NCI-H748 treated with DMSO at 0.1 percent for 48 hours (cell line): ENCODE data around the gene ELMO3.

Experiments
- DNase-seq: peaks from one replicate; lab custom pipeline; 2025; lab: John Stamatoyannopoulos, UW

The ELMO3 gene

DNA sequence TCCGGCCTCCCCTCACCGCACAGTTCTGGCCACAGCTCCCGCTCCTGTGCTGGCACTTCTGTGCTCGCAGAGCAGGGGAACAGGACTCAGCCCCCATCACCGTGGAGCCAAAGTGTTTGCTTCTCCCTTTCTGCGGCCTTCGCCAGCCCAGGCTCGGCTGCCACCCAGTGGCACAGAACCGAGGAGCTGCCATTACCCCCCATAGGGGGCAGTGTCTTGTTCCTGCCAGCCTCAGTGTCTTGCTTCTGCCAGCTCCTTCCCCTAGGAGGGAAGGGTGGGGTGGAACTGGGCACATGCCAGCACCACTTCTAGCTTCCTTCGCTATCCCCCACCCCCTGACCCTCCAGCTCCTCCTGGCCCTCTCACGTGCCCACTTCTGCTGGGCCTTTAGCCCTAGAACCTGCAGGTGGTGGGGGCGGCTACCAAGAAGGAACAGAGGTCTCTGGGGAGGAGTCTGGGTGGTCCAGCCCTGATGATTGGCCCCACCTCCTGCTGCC, 645 bp upstream of the ELMO3 start:
- no peak for DNase-seq

DNA sequence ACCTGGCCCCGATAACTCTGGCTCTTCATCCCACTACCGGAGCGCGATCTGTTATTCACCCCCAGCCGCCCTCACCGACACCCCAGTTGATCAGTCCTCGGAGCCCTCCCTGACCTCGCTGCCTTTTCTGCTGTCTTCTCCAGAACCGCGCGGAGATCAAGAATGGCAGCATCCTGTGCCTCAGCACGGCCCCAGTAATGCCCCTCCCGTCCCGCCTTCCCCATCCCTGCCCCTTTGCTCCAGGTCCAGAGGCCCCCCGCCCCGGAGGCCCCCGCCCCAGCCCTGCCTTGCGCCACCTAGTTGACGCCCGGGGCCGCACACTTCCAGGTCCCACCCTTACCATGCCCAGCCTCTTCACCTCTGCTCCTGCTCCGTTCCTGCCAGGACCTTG, 872 bp downstream of the ELMO3 start:
- no peak for DNase-seq

DNA sequence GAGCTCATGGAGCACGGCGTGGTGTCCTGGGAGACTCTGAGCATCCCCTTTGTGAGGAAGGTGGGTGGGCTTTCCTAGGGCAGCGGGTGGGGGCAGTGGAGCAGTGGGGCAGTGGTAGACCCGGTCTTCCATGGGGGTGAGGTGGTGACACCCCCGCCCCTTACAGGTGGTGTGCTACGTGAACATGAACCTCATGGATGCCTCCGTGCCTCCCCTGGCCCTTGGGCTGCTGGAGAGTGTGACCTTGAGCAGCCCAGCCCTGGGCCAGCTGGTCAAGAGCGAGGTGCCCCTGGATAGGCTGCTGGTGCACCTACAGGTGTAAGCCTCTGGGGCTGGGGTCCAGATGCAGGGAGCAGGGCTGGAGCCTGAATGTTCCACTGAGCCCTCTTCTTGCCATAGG, 1.6 kb downstream of the ELMO3 start:
- DNase-seq, result no peak

DNA sequence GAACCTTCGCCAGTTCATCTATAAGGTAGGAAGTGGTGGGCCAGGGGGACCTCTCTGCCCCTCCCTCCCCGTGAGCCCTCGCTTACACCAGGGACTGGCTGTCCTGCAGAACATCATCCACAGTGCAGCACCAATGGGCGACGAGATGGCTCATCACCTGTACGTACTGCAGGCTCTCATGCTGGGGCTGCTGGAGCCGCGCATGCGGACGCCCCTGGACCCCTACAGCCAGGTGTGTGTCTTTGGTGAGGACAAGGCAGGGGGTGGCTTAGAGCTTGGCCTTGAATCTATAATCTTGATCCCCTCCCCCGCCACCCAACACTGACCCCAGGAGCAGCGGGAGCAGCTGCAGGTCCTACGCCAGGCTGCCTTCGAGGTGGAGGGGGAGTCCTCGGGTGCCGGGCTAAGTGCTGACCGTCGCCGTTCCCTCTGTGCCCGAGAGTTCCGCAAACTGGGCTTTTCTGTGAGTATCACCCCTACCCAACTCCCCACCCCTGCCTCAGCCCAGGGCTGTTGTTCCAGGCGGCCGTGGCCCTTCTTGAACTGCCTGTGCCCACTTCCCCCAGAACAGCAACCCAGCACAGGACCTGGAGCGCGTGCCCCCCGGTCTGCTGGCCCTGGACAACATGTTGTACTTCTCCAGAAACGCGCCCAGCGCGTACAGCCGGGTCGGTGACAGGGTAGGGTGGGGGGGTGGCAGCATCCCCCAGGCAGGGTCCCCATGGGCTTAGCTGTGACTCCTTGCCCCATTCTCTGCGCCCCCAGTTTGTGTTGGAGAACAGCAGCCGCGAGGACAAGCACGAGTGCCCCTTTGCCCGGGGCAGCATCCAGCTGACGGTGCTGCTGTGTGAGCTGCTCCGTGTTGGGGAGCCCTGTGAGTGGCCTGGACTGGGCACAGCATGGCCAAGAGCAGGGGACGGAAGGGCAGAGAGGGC, 2.7 kb downstream of the ELMO3 start:
- DNase-seq, result no peak

DNA sequence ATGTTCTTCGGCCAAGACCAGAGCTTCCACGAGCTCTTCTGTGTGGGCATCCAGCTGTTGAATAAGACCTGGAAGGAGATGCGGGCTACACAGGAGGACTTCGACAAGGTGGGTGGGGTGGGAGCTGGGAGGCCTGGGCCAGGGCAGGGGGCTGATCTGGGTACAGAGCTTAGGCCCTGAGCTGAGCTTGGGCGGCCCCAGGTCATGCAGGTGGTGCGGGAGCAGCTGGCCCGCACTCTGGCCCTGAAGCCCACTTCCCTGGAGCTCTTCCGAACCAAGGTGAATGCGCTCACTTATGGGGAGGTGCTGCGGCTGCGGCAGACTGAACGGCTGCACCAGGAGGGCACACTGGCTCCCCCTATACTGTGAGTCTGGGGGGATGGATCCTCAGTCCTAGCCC, 3.5 kb downstream of the ELMO3 start:
- DNase-seq, result no peak

DNA sequence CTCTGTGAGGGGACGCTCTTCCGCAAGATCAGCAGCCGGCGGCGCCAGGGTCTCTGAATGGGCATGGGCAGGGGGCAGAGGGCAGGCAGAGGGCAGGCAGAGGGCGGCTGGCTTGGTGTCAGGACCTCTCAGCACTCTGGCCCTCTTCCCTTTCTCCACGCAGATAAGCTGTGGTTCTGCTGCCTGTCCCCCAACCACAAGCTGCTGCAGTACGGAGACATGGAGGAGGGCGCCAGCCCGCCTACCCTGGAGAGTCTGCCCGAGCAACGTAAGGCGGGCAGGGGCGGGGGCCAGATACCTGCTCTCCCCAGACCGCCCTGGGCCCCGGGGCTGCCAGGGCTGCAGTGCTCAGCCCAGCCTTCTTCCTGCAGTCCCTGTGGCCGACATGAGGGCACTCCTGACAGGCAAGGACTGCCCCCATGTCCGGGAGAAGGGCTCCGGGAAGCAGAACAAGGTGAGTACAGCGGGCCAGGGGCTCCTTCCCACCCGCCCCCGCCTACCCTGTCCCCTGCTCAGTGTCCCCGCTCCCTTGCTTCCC, 4.1 kb downstream of the ELMO3 start:
- no peak for DNase-seq

DNA sequence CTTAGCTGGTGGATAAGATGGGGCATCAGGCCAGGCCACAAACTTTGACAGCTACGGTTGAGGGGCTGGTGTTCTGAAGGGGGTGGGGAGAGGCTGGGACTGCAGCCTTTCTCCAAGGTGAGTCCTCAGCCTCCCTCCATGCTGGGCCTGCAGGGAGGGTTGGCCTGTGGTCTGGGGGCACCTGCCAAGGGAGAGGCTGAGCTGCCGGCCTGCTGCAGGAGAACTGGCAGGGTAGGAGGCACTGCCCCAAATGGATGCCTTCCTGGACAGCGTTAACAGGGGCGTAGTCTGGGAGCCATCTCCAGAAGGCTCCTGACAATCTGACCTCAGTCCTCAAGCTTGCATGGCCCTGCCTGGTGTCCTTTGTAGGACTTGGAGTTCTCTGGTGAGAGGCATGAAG, 5.1 kb downstream of the ELMO3 start:
- no peak for DNase-seq

DNA sequence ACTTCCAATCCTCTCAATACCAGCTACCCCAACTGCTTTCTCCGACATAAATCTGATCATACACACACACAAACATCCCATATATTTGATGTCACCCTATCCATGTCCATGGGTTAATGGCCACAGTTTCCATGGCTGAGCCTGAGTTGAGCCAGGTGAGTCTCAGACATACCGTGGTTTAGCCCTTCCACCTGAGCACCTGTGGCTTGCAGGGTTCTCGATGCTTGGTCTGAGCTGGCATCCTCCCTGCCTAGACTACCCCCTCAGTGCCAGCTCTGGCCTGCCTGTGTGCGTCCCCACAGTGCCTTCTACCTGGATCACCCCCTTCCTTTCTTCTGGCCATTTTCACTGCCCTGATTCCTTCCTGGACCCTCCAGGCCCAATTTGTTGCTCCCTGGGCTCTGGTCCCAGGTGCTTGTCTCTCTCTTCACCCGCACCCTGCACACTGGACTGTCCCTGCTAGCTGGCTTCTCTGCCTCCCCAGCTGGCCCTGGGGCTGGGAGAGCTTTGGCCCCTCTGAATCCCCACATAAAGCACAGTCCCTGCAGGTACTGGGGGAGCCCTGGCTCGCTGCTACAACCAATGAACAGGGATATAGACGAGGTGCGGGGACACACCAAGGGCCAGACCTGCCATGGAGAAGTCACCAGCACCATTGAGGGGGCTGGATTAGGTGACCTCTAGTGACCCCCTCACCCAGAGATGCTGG, 7.4 kb downstream of the ELMO3 start:
- DNase-seq, result no peak

DNA sequence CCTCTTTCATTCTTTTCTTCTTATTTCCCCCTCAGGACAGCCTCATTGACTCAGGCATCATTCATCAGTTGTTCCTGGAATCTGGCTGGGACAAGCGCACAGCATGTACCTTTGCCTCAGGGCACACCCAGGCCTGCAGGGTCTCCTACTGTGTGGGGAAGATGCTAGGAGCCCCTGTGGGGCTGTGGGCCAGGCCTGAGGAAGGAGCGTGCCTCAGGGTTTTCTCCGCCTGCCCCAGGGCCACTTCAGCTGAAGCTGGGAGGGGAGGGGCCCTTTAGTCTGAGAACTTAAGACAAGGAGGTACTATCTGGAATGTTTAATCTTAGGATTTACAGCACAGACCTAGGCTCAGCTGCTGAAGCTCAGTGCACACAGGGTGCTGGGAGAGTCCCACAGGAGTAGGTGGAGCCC, 7.9 kb downstream of the ELMO3 start:
- DNase-seq, result no peak

DNA sequence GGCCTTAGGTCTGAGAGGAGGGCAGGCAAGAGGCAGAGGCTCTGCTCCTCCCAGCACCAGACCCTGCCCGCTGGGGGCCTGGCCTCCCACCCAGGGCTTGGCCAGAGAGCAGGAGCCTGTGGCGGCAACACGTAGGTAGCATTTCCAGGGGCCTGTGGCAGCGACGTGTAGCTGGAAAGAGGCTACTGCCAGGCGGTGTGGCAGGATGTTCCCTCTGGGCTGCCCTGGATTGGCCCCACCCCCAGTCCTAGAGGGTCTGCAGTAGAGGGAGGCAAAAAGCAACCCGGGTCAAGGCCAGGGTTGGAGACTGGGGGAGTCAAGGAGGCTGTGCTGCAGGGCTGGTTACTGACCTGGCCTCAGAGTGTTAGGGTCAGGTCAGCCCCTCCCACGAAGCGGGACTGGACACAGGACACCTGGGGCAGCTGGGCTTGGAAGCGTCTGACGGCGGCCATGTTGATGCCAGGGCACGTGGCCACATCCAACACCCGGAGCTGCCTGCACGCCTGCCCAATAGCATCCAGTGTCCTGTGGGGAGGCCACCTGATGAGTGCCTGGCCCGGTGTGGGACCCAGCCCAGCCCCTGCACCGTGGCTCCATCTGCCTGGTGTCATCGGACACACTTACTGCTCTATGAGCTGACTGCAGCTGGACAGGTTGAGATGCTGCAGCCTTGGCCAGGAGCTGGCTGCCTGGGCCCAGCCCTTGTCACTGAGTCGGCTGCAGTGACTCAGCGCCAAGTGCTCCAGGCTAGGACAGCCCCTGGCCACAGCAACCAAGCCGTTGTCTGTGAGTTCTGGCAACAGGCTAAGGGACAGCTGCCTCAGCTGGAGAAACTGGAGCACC, 8.5 kb downstream of the ELMO3 start:
- DNase-seq, result no peak

DNA sequence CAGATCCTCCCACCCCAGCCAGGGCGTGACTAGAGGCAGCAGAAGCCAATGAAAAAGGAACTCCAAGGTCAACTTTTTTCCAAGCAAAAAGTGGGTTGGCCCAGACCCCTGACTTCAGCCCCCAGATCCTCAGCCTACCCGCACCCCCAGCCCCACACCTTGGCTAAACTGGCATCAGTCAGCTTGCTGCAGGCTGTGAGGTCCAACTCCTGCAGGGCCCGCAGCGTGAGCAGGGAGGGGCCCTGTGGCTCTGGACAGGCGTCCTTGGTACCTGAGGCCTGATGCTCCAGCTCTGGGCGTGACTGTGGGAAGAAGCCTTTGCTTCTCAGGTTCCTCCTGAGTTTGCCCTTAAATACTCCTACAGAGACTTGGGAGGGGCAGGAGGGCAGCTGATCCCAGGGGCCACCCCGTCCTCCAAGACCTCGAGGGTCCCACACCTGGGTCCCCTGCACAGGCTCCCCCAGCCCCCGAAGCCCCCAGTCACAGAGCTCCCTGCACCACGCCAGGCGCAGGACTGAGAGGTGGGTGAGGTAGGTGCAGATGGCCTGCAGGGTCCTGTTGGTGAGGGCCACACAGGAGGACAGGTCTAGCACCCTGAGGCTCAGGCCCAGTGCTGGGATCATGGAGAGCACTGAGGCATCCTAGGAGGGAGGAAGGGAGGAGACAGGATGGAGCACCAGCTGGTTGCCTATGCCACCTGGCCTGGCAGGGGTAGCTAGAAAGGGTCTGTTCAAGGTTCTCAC, 9.4 kb downstream of the ELMO3 start:
- DNase-seq, result no peak

DNA sequence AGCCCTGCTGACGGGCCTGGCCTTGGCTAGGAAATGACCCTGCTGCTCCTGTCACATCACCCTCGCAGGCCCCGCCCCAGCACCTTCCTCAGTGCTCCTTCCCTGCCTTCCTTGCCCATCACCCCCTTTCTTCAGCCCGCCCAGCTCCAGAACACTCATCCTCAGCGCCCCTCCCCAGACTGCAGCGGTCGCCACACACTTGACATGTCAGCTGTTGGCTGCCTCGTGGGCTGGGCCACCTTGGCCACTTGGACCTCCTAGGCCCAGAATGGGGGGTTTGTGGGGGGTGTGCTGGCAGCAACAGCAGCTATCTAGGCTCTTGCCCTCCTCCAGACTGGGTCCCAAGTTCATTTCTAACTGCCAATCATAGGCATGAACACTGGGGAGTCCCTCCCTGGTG, 10.6 kb downstream of the ELMO3 start:
- DNase-seq, result no peak

DNA sequence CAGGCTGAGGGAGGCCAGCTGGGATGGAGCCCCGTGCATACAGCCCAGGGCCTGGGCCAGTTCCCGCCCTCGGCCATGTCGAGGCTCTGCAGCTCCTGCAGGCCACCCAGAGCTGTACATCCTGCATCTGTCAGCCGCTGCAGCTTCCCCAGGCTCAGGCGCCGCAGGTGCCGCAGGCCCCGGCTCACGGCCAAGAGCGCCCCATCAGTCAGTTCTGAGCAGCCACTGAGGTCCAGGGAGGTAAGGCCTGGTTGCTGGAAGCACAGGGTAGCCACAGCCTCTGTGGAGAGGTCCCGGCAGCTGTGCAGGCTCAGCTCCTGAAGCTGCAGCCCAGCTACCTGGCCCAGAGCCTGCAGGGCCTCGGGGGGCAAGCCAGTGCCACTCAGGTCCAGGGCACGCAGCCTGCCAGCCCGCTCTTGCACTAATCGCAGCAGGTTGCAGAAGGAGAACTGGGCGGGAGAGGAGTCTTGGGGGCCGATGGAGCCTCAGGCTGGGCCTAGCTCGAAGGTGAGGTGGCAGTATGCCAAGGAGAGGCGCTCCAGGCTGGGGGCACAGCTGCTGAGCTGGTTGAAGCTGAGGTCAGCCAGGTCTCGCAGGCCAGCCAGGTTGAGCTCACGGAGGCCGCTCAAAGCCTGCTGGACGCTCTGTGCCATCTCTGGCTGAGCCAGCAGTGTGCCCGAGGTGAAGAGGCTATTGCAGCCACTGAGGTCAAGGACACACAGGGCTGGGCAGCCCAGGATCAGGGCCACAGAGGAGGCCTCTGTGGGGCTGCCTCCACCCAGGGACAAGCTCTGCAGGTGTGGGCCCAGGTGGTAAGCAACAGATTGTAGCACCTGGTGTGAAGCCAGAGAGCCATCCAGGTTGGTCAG, 11.4 kb downstream of the ELMO3 start:
- no peak for DNase-seq

DNA sequence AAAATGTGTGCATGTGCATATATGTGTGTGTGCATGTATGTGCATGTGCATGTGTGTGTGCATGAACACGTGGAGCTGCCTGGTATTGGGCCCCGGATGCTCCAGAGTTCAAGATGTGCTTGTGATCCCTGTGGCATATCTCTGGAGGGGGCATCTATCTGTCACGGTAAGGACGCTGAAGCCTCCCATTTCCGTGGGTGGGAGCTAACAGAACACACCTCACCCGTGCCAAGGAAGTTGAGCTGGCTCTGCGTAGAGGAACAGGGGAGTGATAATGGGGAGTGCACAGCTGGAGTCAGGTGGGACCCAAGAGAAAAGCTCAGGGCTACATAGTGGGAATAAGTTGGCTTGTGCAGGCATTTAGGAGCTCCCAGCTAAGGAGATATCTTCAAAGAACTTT, 12.7 kb downstream of the ELMO3 start:
- DNase-seq, result no peak

DNA sequence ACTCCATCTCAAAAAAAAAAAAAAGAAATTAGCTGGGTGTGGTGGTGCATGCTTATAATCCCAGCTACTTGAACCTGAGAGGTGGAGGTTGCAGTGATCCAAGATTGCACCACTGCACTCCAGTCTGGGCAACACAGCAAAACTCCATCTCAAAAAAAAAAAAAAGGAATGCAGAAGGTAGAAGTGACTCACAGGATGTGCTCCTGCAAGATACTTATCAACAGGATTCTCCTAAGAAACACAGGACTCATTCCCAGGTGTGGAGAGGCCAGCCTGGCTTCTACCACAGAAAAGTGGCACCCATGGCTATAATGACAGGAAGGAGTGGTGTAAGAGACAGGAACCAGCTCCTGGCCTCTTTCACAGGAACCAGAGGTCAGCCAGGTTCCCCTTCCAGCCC, 13.8 kb downstream of the ELMO3 start:
- no peak for DNase-seq

DNA sequence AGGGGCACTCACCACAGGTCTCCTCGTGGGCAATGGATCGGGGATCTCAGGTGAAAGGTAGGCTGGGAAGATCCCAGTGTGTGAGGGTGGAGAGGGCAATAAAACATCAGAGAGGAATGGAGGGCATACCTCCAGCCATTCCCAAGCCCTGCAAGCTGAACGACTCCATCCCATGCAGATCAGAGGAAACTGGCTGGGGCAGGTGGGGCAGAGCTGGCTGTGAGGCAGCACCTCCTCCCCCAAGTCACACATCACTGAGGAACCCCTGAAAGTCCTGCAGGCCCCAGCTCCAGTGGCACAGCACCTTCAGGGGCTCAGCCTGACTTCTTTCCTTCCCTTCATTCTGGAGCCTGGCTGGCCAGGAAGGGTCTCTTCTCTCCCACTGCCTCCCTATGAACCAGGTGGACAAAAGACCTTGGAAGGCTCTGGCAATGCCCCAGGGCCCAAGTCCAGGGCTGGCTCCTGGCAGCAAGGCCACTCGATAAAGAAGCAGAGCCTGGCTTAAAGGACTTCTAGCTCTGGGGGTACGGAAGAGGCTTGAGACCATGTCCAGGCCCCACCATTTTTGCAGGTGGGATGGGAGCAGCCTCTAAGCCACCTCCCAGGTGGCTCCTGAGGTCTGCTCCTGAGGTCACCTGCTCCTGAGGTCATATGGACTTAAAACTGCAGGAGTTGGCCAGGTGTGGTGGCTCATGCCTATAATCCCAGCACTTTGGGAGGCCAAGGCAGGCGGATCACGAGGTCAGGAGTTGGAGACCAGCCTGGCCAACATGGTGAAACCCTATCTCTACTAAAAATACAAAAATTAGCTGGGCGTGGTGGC, 14.5 kb downstream of the ELMO3 start:
- no peak for DNase-seq

DNA sequence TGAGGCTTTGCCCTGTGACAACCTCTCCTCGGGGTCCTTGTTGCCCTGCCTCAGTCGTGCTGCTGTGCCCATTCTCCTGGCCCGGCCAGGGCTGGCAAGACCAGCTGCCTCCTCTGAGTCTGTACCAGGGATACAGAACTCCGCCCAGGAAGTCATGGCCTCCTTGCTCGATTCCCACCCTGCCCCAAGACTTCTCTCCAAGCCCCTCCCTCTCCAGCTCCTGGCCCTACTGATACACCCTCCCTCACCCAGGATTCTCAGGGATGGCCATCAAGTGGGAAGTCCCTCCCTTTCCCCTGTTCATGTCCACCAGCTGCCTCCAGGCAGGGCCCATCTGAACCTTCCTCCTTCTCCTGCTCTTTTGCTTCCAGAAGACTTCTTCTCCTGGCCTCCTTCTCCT, 16.8 kb downstream of the ELMO3 start:
- DNase-seq, result no peak

DNA sequence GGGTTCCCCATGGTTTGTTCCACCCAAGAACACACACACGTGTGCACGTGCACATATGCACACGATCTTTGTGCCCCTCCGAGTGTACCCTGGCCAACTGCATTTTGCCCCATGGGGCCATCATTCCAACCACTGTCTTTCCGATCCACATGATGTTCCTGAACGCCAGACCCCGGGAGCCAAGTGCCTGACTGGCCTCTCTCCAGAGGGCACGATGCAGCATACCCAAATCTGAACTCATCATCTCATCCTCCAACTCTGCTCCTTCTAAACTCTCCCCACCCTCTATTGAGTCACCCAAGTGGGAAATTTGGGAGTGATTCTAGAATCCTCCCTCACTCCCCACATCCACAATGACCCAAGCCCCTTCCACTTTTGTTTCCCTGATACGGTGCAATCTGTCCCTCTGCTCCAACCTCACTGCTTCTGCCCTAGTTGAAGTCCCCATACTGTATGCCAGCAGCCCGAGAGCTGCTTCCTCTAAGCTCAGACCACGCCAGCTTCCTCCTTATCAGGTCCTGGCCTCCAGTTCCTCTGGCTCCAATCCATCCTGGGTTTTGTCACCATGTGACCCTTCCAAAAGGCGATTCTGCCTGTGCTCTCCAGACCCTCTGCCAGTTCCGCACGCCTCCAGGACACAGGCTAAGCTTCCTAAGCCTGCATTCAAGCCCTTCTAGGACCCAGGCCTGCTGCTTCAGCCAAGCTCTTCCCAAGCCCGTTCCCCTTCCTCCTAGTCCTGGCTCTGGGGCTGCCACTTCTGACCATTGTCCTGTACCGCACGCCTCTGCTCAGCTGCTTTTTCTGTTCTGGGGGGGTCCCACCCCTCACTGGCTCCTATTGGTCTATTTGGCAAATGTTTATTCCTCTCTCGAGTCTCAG, 17.9 kb downstream of the ELMO3 start:
- no peak for DNase-seq

DNA sequence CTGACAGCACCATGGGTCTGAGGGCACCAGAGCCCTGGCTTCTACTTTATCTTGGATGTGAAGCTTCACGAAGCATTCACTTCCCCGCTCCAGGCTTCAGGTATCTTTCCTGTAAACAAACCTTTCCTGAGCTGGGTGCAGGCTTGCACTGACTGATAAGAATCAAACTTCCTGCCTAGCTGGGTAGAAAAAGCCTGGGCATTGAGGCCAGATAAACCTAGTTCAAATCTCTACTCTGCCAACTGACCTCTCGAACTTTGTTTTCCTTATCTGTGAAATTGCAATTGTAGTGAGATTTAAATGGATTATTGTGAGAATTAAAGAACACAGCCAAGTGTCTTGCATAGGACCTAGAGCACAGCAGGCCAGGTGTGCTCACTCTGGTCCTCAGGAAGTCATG, 25.1 kb downstream of the ELMO3 start:
- DNase-seq, result no peak
